NK-92 treated with Interleukin-12 subunit alpha and Interleukin-12 subunit beta, amount 100 ng/mL, for 24 hours (cell line): ENCODE data around the gene SLC35B1.
"Not testable (repeated sequence)": the region's sequence is repeated elsewhere in the genome, so short reads cannot be mapped to it uniquely, and the experiment has no call there.

Source experiments
- DNase-seq: peaks from one replicate; lab custom pipeline; 2025; lab: John Stamatoyannopoulos, UW

Gene SLC35B1

DNA sequence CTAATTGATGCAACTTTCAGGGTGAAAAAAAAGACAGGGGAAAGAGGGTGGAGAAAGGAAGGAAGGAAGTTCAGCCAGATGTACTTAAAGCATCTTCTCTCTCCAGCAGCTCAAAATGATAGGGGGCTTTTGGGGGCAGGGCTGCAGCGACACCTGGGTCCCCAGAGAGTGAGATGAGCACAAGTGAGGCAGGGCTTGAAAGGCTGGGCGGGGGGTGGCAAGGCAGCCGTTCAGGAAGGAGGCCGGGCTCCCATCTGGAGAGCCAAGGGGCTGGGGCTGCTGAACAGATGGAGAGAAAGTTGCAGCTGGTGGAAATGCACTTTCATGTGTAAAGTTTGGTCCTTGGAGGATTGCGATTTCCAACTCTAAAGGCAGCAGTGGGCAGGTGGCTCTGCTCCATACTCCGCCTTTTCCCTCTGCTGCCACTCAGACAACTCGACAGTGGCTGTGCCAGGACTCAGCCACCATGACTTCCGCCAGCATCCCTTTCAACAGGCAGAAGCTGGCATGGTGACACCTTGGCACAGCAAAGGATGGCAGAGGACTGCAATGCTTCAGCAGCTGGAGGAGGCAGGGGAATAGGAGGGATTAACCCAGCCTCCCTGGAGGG lies 7.7 kb downstream of the SLC35B1 start:
- no peak for DNase-seq

DNA sequence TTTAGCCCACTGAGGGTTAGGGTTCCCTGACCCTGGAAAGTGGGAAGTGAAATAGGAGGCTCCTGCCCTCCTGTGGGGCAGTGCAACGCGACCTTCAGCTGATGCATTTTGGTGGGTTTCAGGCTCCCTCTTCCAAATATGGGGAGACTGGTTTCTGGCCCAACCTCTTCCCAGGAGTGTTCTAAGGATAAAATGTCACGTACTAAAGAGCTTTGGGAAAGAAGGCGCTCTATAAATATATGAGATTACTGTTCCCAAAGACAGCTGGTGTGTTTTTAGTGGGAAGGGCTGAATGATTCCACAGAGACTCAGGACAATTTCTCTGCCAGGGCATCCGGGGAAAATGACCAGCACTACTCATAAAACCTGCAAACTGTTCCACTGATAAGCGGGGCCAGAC lies 9.8 kb downstream of the SLC35B1 start:
- no peak for DNase-seq

DNA sequence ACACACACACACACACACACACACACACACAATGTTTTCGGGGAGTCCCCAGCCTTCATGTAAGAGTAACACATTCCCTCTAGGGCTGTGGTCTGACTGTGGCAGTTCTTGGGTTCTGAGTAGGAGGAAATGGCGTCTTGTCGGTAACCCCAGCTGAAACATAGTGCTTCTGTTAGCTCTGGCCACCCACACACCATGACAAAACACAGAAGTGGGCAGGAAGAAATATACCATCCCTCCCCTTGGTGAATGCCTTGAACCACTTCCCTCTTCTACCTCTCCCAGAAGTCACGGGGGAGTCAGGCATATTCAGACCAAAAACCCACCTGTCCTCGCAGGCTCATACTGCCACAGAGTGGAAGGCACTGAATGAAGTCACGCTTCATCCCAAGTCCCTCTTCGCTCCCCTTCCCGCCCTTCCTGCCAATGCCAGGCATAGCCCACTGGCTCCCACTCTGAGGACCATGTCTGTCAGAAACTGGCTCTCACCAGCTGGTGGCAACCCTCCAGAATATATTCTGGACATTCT lies 11.5 kb downstream of the SLC35B1 start:
- no peak for DNase-seq

DNA sequence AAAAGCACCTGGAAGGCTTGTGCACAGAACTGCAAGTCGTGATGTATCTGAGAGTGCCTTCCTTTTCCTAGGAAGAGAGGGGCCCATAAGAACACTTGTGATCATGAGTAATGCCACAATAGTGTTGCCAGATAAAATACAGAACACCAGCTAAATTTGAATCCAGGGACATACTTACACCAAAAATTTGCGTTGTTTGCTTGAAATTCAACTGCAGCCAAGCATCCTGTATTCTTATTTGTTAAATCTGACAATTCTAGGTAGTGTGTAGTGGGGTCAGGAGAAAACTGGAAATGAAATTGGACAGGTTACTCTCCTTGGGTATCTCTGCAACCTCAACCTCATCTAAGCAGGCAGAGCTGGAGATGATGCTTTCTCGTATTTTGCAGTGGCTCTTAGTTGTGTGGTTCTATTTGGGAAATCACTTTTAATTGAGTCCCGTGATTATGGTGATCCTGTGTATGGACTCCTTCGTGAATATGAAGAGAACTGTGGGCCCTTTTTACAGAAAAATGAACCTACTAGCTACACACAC lies 12.0 kb downstream of the SLC35B1 start:
- no peak for DNase-seq

DNA sequence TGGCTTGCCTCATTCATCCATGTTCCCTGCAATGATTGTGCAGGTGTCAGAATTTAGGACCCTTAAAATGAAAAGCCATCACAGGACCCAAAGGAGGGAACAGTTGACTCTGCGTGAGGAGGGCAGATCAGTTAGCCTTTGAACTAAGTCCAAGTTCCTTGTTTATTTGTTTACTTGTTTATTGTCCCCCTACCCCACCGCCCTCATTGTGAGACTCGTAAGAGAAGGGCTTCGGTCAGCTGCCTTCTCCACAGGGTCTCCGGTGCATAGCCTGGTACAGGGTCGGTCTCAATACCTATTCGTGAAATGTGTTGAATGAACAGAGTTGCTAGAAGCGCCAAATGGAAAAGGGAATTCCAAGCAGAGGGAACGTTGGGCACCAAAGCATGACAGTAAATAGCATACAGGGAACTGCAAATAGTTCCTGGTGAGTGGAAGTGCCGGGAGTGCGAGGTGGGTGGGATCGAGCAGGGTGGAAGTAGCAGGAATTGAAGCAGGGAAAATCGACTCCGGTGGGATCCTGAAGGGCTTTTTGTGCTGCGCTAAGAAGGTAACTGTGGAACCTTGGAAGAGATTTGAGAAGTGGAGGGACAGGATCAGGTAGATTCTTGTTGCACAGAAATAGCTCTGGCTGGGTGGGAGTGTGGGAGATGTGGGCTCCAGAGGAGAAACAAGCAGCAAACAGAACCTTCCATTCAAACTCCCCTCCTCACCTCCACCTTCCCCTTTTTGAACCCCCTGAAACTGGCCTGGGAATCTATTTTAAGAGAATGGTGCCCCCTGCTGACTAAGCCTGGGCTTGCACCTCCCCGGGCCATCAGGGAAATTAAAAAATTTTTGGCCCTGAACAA lies 12.7 kb downstream of the SLC35B1 start:
- DNase-seq = no peak

DNA sequence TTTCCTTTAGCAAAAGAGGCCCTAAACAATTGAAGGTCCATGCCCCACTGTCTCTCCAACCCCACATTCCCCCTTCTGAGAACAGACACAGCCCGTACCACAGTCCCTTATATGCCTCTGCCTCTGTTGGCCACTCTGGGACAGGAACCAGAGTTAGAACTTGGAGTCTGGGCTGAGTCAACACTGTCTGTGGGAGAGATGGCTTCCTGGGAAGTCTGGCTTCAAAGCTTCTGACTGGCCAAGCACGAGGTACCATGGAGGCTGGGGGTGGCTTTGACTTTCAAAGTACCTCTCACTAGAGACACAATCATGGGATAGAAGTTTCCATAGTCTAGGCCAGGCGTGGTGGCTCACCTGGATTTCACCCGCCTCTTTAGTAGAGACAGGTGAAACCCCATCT lies 15.0 kb downstream of the SLC35B1 start:
- DNase-seq = no peak

DNA sequence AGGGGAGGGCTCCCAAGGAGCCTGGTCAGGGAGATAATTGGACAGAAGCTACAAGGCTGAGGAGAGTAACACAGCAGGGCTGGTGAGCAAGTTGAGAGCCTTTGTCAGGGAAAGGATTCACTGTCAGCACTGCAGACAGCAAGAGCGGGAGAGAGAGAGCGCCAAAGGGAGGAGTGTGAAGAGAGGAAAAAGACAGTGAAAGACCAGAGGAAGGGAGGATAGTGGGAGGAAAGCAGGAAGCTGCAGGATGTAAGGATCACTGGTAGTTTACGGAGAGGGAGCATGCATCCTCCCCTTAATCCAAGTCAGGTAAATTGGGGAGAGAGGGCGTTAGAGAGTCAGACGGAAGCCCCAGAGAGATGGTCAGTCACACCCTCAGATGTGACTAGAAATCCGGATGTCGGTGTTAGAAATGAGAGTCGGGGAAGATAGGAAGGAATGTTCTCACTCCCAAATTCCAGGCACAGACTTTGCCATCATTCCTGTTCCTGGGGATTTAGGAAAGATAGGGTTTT lies 16.0 kb downstream of the SLC35B1 start:
- no peak for DNase-seq

DNA sequence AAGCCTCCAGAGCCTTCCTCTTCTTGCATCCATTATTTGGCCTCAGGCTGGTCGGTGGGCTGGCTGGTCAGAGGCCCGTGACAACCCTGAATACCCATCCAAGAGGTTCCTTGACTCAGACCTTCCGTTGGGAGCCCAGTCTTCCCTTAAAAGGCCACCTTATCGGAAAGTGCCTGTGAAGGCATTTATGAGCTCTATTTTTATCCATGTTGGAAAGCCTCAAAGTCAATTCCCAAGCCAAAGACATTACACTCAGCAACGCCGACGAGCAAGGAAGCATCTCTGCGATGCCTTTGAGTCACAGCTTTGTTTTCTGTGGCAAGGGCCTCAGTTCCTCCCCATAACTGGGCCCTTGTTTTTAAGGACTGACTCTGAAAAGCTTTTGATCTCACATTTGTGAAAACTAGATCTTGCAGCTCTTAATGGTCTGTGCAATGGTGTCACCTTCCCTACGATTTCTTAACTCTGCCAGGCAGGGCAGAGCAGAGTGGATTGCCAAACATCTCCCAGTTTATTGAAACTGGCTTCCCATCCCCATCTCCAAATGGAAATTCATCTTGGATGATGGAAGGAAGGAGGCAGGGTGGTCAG lies 16.6 kb downstream of the SLC35B1 start:
- DNase-seq = no peak

DNA sequence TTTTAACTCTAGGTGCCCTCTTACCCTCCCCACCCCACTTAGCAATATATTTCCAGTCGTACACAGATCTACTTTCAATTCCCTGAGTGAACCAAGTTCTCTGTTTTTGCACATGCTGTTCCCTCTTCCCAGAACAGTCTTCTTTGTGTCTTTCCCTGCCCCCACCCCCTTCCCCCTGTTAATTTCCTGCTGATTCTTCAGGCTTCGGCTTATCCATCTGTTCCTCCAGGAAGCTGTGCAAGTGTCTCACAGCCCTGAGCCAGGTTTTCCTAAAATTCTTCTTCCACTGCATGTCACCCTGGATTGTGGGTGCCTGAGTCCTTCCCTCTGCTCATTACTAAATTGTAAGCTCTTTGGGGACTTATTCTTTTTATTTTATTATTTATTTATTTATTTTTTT lies 17.5 kb downstream of the SLC35B1 start:
- DNase-seq = no peak

DNA sequence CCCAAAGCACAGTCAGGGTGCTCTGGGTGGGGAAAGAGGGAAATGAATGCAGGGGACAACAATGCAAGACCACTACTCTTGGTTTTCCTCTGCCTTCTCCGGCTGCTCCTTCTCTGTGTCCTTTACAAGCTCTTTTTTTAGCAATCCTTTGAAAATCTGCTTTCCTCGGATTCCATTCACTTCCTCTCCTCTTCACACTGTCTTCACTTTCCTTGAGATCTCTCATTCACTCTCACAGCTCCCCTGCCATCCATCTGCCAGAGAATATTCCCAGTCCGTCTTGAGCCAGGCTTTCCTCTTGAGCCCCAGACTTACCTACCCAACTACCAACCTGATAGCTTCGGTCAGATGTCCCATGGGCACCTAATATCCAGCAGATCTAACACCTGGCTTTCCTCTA lies 18.9 kb downstream of the SLC35B1 start:
- DNase-seq = no peak

DNA sequence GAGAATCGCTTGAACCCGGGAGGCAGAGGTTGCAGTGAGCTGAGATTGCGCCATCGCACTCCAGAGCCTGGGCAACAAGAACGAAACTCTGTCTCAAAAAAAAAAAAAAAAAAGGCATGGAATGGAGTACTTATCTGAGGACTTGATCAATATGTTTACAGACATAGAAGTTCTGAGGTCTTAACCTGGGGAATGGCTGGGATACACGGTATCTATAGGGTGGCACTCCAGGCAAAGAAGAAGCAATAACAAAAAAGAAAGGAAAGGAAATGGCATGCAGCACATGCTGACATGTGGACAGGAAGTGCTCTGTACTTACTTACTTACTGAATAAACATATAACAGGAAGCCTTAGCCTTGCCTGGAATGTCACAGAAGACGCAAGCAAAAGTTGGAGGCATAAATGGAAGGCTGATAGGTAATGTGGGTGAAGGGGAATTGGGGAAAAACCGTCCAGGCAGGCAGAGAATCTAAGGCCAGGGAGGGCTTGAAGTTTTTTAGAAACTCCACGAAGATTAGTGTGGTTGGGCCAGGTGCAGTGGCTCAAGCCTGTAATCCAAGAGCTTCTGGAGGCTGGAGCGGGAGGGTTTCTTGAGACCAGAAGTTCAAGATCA lies 19.8 kb downstream of the SLC35B1 start:
- DNase-seq = no peak

DNA sequence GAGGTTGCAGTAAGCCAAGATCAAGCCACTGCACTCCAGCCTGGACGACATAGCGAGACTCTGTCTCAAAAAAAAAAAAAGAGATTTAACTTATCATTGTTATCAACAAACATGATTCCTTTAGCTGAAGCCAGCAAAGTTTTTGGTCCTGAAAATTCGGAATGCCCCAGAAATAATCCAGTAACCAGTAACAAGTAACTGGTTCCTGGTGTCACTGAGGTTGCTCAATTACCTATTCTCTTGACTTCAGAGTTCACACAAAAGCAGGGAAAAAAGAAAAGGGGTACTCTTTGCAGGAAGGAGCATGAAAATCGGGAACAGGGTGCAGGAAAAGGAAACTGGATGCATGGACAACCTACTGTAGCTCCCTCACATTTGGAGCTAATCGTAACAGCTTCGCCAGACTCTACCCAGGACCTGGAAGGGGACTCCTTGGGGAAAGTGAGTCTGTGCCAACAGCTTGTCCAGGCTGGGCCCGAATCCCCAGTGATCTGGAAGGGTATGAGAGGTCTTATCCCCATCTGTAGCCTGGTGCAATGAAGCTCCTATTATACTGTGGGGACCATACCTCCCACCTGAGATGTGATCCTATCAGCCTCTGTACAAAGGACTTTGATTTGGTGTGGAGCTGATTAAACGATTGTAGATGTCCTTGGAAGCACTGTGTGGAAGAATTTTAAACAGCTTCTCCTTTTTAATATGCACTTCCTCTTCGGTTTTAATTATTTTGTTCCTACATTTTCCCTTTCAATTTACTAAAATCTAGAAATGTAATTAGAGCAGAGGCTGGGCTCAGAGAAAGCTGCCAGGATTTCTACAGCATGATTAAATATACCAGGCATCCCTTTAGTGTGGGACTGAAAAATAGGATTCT lies 26.4 kb downstream of the SLC35B1 start:
- DNase-seq = no peak

DNA sequence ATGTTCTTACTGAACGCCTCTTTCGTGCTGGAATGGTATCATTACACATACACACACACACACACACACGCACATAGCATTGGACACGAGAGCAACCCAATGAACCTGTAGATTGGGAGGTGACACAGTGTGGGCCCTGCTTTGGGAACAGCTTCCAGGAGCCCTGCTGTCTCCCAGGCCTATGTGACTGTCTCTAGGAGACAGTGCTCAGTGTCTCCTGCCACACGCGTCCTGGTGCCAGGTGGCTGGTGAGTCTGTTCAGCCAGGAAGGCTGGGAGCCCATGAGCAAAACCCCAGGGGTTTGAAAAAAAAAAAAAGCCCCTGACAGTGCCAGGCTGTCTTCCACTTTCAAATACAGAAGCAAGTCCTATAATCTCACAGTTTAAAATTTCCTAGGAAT lies 27.4 kb downstream of the SLC35B1 start:
- DNase-seq = no peak

DNA sequence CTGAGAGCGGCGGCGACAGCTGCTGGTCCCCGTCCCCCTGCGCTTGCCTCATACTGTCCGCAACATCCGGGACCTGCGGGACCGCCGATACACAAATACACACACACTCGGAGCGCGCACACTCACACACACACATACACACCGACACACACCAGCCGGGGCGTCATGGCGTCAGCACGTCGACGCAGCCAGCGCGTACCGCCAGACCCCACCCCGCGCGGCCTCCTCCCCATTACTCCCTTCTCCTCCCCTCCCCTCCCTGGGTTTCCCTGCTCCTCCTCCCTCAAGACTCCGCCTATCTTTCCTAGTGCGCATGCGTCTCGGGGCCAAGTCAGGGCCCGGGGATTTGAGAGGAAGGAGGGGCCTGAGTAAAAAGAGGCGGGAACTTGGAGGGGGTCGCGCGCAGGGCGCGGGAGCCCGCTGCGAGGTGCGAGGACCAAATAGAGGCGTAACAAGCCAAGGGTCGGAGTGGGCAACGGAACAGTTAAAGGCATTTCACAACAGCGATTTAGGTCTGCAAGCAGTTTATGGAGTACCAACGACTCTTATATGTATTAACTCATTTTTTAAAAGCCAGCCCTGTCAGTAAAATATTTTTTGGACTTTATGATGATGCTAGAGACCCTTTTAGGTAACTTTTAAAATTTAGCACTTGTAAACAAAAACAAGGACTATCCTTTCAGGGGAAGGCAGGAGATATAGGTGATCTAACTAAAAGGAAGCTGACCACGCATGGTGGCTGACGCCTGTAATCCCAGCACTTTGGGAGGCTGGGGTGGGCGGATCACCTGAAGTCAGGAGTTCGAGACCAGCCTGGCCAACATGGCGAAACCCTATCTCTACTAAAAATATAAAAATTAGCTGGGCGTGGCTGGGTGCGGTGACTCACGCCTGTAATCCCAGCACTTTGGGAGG lies 29.6 kb downstream of the SLC35B1 start, which contains the start of gene SPOP:
TSS of gene SPOP (minus strand) at position 165 of the 915 bp plus-strand sequence. CDS start 55,287 bp downstream, outside the sequence.
- DNase-seq = peak; percentile 99

DNA sequence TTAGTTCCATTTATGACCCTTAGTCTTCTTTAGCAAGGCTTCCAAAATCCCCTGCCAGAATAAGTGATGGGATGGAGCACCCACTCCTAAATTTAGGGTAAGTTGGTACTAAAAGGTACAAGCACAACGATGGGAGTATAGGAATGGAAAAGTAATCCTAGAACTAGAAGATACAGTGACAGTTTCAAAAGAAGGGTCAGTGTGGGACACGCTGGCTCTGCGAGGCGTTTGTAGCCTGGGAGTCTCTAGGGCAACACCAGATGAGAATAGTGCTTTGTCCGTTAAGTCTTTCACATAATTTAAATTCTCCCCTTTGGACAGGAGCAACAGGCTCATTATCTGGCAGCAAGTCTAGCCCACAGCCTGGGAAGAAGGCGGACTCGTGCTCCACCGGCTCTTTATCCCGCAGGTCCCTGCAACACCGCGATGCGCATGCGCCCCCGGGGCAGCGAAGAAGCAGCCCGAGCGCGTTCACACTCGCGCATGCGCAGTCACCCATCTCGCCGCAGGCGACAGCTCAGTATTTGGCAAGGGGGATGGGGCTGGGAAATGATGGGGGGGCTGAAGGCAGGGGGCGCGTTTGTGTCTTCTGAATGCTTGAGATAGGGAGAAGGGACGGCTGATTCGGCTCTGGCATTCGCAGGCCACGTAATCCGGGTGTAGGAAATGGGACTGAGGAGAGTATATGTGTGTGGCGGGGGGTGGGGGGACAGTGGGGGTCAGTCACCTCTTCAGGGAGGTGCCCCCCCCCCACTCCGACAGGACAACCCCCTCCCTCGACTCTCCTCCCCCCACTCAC lies 30.4 kb downstream of the SLC35B1 start:
- peak; percentile 97 for DNase-seq

DNA sequence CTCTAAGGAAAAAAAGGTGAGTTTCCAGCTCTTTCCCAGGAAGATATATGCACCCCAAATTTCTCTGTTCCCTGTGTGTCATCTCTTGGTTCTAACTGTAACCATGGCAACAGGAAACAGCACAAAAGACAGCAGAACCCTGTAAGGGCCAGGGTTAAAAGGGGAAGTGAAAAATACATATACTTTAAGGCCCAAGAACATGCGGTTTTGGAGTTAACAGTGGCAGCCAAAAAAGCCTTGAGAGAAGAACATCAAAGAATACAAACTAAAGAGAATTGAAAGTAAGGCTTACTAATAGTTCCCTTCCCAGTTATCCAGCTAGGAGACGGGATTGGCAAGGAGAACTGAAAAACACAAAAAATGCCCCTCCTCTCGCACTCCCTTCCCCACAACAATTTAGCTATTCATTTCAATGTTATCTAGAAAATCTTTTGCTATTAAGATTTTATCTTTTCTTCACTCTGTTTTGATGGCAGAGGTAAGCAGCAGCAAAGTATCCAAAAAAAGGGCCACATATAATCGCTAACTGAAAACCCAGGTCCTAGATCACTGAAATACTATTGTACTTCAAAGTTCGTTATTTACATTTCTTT lies 31.4 kb downstream of the SLC35B1 start:
- no peak for DNase-seq

DNA sequence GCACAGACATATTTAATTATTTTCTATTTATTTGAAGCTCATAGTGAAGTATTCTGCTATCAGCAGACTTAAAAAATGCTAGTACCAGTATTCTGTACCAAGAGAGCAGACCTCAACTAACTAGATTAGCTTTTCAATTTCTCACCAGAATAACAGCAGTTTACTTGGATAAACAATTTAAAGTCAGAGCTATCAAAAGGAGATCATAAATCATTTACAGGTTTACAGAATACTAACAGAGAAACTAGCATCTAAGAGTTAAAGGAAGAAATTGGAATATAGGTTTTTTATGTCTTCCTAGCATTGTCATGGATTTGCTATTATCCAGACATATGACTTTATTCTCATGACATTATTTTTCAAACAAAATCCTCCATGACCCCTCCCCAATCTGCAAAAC lies 33.3 kb downstream of the SLC35B1 start:
- DNase-seq = no peak

DNA sequence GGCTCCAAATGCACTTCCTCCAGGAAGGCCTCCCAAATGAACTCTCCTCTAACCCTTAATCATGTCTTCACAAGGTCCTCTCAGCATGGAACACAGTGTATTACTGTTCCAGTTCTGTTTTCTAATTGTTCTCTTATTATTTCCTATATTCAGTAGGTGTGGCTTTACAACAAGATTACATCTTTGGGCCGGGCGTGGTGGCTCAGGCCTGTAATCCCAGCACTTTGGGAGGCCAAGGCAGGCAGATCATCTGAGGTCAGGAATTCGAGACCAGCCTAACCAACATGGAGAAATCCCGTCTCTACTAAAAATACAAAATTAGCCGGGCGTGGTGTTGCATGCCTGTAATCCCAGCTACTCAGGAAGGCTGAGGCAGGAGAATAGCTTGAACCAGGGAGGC lies 34.1 kb downstream of the SLC35B1 start:
- not testable (repeated sequence) for DNase-seq

DNA sequence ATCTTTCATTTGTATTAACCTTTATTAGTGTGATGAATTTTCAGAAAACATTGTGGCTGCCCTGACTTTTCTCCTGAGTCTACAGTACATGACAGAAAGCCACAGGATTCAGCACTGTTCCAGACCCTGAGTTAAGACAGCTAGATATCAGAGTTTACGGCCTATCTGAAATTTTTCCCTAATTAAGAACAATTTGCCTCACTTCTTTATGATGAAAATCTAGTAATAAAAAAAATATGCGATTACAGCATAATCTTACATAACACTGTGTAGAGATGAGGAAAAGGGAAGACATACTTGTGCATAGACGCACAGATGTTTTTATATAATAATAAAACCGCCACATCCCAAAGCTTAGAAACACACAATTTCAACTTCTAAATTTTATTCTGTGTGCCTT lies 37.1 kb downstream of the SLC35B1 start:
- no peak for DNase-seq
